Stimulated activated CD4-positive, alpha-beta T cell treated with anti-CD3 and anti-CD28 coated beads, TNF-alpha, amount 100 ng/mL, for 24 hours (primary cell): ENCODE results near the gene BACE2.

Experiments used
- DNase-seq, 3 experiments: peaks; one replicate each; pipeline ENCODE4 v3.0.0-alpha.2; 2020; ENCODE audit warnings: low read depth in 3 of 3

Gene BACE2

DNA sequence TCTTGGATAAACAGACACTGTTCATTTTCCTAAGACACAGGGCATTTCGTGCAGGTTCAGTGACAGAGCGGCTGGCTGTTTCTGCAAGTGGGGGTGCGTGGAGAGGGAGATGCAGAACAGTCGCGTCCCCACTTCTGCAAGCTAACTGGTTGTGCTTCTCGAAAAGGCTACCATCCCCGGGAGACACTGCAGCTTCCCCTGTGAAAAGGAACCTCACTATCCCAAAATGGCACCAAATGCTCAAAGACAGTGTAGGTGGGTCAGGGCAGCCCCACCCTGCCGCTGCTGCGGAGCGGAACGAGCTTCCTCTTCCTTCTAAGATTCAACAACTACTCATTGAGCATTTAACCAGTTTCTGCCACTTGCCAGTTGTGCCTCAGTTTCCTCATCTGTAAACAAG is 19.2 kb upstream of the BACE2 start:
- DNase-seq = no peak

DNA sequence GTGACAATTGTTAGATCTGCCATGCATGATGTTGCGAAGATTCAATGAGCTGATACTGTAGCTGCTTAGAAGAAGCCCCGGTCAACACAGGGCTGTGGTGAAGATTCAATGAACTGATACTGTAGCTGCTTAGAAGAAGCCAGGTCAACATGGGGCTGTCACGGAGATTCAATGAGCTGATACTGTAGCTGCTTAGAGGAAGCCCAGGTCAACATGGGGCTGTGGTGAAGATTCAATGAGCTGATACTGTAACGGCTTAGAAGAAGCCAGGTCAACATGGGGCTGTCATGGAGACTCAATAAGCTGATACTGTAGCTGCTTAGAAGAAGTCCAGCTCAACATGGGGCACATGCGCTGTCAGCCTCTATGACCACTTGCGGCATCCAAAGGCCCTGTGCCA is 18.8 kb upstream of the BACE2 start:
- DNase-seq = no peak

DNA sequence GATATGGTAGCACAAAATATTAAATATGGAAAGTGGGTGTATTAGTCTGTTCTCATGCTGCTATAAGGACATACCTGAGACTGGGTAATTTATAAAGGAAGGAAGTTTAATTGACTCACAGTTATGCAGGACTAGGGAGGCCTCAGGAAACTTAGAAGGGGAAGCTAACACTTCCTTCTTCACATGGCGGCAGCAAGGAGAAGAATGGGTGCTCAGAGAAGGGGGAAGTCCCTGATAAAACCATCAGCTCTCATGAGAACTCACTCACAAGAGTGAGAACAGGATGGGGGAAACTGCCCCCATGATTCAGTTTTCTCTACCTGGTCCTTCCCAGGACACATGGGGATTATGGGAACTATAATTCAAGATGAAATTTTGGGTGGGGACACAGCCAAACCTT is 15.8 kb upstream of the BACE2 start:
- no peak for DNase-seq

DNA sequence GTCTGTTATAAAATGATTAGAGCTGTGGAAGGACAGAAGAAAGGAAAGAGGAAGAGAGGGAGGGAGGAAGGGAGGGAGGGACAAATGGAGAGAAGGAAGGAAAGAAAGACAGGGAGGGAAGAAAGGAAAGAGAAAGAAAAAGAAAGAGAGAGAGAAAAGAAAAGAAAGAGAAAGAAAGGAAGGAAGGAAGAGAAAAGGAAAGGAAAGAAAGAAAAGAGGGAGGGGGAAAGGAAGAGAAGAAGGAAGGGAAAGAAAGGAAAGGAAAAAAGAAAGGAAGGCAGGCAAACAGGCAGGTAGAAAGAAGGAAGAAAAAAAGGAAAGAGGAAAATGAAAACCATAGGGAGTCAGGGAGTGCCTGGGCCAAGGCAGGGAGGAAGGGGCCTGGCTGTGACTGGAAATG is 14.5 kb upstream of the BACE2 start:
- DNase-seq = no peak

DNA sequence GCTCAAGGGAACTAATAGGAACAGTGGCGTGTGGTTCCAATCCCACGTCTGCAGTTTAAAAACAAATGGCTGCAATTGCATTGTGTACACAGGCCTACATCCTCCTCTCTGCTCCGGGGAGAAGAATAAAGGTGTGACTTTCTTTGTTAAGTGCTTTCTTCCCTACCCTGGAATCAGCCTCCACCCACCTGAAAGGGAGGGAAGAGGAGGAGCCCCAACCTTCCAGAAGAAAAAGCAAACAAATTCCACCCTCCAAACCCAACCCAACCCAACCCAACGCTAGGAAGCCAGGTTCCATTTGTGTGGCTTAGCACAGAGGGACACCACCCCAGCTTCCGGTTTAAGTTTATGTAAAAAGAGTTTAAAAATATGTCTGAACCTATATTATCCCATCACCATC is 11.8 kb upstream of the BACE2 start:
- DNase-seq = no peak

DNA sequence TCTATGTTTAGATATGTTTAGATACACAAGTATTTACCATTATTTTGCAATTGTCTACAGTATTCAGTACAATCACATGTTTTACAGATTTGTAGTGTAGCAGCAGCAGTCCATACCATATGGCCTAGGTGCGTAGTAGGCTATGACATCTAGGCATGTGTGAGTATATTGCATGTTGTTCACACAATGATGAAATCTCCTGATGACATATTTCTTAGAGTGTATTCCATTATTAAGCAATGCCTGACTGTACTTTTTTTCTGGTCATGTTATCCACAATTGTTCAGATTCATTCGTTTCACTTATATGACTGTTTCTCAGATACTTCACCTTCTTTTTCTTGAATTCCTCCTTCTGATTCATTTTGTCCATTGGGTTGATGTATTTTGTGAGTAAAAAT is 9.9 kb upstream of the BACE2 start:
- no peak for DNase-seq

DNA sequence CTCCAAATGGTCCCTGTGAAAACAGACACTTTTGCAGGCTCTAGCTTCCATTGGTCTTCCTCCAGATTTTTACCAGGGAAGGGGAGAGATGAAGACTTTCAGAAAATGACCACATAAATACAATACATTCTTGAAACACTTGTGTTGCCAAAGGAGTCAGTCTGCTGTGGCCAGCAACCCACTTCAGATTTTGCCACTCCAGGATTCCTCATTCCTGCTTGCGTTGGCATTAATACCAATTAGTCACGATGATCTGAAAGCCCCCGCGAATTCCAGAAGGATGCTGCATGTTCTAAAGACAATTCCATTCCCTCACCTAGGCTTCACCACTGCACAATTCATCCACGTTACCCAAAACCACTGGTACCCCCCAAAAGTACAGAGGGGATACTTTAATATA is 7.9 kb upstream of the BACE2 start:
- DNase-seq = no peak

DNA sequence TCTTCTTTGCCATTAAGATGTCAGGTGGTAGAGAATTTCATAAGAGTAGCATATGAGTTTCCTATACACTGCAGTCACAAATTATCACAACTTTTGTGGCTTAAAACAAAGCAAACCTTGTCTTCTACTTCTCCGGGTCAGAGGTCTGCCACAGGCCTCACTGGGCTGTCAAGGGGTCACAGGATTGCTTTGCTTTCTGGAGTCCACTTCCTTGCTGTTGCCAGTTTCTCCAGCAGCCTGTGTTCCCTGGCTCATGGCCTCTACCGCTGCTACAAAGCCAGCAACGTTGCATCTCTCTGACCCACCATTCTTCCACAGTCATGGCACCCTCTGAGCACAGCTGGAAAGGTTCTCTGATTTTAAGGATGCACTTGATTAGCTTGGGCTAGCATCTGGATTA is 6.5 kb upstream of the BACE2 start:
- DNase-seq = no peak

DNA sequence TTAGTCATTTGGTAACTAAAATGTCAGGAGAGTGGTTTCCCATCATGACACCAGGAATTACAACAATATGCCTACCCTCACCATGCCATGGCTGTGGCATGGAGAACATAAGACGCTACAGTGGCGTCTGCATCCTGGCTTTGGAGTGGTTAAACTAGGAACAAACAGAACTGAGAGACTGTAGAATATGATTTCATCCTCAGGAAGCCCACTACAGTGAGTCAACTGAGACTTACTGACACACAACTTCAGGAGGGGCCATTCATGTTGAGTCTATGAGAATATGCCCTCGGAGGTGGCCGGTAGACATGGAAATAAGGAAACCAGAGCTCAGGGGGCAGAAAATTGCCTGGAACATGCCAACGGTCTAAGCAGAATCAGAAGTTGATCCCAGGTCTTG is 5.9 kb upstream of the BACE2 start:
- no peak for DNase-seq

DNA sequence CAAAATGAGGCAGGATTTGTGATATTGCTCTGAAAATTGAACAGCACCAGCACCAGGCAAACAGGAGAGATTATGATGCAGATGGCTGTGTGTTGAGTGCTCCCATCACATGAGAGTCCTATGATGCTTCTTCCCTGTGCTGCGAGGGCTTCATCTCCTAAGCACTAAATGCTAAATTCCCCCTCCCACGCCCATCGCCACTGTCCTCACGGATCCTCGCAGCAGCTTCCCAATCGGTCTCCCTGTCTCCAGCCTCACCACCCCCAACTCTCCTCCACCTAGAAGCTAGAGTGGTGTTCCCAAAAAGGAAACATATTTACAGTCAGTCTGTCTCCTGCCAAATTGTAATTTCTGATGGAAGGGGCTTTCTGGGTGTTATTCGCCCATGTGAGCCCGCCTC is 4.9 kb upstream of the BACE2 start:
- DNase-seq = no peak

DNA sequence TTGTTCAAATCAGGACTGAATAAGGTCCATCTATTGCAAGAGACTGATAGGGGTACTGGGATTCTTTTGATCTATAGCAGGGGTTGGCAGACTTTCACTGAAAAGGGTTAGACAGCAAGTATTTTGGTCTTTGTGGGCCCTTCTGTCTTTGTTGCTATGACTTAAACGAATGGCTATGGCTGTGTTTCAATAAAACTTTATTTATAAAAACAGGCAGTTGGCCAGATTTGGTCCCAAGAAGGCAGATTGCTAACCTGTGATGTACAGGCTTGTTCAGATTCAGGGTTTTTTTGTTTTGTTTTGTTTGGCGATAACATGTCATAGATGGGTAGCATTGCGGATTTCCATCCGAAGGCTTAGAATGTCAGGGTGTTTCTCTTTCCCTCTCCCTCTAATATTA is 3.9 kb upstream of the BACE2 start:
- DNase-seq = no peak

DNA sequence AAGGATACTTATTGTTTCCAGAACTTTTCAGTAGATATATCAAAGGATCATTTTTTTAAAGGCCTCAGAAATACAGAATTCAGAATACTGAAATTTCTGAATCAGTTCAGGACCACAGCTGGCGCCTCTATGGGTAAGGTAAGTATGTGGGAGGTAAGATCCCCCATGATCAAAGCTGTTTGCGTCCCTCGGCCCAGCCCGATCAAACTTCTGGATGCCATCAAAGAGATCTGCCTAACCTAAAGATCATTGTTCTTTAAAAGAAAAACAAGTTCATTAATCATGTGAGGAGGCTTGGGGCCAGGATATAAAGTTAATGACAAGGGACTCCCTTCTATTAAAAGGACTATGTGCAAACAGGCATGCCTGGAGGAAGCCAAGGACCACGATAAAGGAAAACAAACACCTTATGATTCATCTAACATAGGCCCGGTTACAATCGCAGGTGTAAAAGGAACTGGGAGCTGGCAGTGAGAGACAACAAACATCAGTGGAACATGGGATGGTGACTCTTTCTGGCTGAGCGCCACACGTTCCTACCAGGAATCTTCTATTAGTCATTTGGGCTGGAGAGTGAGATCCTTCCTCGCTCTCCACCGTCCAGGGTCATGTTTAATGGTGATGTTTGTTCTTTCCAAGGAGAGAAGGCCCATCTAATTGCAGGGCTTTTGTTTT is 2.8 kb upstream of the BACE2 start:
- DNase-seq = no peak

DNA sequence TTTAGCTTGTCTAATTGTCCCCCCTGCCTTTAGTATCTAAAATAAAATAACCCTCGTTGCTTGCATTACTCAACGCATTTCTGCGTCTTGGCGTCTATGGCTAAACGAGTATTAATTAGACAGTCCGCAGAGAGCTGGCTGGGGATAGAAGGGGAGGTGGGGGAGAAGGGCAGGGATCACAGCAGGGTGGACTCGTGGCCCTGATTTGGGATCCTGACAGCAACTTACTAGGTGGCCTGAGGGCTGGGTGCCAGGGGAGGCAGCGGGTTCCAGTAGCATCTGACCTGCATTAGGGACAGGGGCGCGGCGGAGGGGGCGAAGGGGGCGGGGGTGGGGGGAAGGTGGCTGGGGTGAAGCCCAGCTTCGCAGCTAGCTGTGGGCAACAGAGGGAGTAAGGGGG is 1.1 kb upstream of the BACE2 start:
- DNase-seq = no peak

DNA sequence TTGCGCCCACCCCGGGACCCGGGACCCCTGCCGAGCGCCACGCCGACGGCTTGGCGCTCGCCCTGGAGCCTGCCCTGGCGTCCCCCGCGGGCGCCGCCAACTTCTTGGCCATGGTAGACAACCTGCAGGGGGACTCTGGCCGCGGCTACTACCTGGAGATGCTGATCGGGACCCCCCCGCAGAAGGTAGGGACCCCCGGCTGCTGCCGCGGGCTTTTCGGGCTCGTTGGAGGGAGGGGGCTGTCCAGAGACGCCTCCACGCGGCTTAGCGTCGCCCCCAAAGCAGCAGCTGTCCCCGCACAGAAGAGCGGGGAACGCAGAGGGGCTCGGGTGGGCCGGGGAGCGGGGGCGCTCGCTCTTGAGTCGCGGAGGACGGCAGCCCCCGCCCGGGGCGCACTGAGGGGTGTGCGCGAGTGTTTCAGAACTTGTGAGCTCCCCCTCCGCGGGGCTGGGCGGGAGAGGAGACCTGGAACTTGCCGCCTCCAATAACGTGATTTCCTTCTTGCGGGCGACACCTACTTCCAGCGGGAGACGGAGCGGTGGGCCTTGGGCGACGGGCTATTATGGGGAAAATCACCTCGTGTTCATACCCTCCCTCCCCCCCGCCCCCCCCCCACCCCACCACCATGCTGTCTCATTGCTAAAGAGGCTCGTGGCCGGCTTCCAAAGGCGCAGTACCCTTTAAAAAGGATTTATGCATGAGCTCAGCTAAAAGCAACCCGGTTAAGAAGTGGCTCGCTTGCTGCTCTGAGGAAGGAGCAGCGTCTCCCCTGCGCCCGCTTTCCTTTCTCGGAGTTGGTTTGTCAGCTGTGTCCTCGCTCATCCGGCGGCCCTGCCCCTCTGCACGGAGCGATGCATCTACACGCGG is 664 bp downstream of the BACE2 start:
- peak in 1 of 3 experiments; percentile 3 for DNase-seq

DNA sequence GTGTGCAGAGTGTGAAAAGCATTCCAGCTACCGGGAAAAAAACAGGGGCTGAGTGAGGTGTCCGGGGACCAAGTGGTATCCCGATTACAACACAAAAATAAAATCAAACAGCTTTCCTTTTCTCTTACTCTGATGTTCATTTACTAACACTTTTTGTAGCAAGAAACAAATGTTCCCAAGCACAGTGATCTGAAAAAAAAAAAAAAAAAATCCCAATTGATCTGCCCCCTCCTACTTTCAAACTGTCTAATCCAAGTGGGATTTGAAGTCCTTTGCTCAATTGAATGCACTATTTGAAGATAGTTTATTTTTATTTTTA is 1.3 kb downstream of the BACE2 start:
- no peak for DNase-seq

DNA sequence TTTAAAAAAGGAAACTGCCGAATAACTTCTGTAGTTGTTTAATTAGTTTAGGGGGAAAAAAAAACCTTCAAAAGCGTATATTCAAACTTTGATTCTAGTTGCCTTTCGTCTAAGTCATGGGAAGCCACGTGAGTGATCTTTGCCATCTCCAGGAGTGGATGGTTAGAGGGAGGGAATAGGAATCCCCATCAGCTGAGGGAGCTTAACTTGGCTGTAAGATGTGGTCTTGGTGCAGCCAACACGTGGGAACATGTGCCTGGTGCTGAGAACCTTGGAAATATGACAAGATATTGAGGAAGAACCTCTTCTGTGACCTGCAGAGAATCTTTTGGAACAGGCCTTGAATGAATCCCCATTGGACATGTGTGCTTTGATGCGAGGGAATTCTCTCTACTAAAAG is 1.7 kb downstream of the BACE2 start:
- DNase-seq = no peak

DNA sequence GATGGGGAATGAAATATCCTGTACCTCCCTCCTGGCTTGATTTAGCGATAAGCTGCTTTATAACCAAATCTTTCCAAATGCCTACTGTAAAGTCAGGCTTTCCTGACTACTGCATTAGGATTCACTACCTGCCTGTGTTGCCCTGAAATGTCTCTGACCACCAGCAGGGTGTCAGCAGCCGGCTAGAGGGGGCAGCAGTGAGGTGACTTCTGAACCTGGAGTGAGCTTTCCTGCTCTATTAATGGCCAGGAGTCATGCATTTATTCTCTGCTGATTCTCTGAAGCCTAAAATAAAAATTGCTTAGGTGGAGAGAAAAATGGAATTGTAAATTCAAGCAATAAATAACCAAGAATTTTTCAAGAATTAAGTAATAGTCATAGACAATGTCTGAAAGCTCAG is 2.5 kb downstream of the BACE2 start:
- DNase-seq = peak in 1 of 3 experiments; percentile 5

DNA sequence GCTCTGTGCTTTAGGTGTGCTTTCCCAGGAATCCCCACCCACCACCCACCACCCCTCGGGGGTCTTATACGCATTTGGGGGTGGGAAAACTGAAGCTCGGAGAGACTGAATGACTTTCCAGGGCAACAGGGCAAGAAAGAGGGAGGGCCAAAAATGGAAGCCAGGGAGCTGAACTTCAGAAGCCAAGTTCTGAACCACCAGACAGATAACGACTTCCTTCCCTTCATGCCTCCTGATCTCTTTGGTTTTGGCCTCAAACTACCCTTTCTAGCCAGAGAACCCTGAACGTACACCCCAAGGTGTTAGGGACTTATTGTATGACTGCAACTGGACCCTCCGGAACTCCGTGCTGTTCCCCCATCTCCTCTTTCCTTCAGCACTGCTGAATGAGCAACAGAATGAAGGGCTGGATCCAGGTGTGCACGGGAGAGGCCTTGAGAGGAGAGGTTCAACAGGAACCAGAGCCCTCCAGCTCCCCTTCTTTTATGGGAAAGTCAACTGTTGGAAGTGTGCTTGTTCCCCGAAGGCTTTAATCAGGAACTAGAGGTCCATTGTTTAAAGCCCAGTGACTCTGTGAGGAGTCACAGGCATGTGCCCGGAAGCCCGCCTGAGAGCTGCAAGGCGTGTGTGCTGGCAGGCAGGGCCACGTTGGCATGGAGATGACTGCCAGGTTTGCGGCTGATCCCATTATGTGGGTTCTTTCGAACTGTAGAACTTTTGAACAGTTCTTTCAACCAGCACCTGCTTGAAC is 3.1 kb downstream of the BACE2 start:
- no peak for DNase-seq

DNA sequence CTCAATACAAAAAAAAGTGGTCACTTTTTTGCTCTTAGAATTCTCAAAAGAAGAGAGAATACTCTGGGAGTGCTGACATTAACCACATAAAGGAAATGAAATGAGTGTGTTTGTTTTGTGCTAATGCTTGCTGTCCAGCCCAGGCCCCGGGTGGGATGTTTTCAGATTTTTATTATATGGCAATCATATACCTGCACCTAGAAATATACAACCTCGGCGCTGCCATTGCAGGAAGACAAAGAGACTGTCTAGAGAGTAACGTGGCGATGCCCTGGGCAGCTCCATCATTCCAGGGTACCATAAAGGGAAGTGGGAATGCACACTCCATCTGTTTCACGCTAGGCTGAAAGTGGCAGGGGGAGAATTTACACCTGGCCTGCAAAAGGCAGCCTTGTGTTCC is 7.1 kb downstream of the BACE2 start:
- no peak for DNase-seq

DNA sequence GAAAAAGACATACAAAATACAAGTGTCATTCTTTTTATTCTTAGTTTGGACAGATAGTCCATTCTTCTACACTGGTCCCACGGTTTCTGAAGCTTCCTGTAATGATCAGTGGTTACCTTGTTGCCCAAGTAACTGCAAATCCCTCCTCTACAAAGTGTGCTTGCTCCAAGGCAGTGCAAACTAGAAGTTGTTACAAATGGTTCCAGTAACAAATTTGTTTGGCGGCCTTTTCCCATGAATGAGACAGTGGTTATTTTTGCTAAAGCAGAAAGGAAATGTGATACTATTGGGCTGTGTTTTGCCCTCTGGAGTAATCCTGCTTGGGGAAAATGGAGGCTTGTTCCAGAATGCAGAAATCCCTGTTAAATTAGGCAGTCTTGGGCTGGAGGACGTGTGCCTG is 8.9 kb downstream of the BACE2 start:
- DNase-seq = no peak

DNA sequence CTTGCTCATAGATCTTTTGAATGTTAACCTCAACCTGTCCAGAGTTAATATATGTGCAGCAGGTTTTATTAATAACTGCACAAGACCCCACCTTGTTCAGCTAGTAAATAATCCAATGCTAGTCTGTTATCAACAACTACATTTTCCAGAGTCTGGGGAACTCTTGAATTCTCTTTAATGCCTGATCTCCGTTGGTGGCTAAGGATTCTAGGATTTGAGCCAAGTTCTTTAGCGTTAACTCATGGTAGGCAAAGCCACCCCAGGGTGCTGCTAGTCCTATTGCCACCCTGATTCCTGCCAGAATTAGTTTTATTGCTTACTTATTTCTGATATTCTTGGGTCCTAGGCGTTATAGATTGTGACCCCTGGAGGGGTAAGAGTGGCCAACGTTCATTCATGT is 12.8 kb downstream of the BACE2 start:
- no peak for DNase-seq

DNA sequence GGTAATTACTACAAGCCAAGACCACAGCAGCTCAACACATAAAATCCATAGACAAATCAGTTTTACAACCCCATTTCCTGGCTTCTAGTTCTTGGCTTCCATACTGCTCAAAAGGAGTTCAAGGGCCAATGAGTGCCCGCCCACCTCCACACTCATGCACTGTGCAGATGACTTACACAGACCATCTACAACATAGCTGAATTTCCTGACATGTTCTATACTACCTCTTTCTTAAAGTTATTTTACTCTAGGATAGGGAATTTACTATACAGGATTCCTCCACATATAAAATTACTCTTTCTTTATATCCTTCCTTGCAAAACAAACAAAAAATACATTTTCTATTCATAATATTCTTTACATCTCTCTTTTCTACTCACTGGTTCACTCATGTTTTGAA is 14.6 kb downstream of the BACE2 start:
- no peak for DNase-seq

DNA sequence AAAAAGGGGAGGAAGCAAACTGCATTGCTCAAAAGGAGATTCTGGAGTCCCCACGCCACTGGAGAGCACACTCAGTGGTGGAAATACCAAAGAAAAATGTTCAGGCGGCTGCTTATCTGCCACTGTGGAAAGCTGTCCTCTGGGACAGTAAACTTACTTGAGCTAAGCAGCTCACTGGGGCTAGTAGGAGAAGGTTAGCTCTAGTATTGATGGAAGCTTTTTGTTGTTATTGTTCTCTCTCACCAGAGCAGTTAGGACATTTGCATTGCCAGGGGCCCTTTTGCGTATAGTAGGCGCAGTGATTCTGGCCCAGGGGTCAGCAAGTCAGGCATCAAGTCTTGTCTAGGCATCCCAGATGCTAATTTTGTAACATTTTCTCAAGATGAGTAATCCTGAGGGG is 15.6 kb downstream of the BACE2 start:
- DNase-seq = no peak
